BLaER1 treated with 17β-estradiol and CSF1 and Interleukin-3, amounts not matched to agents 10 nM and 100 nM (cell line): ENCODE measurements around the gene DUSP28.

Experiments
- H3K27ac ChIP-seq, 11 experiments: shearing (Covaris generic); formaldehyde crosslinking; 2 replicates each; pipeline ENCODE4 v1.8.1; 2022
- H3K27me3 ChIP-seq, 11 experiments: shearing (Covaris generic); formaldehyde crosslinking; 2 replicates each; pipeline ENCODE4 v1.8.1; 2022
- H3K36me3 ChIP-seq, 11 experiments: shearing (Covaris generic); formaldehyde crosslinking; 2 replicates each; pipeline ENCODE4 v1.8.1; 2022
- H3K4me1 ChIP-seq, 10 experiments: shearing (Covaris generic); formaldehyde crosslinking; 2 replicates each; pipeline ENCODE4 v1.8.1; 2022
- H3K4me2 ChIP-seq, 11 experiments: shearing (Covaris generic); formaldehyde crosslinking; 2 replicates each; pipeline ENCODE4 v1.8.1; 2022
- H3K4me3 ChIP-seq, 10 experiments: shearing (Covaris generic); formaldehyde crosslinking; 2 replicates each; pipeline ENCODE4 v1.8.1; 2022
- H3K9ac ChIP-seq, 11 experiments: shearing (Covaris generic); formaldehyde crosslinking; 2 replicates each; pipeline ENCODE4 v1.8.1; 2022
- H3K9me3 ChIP-seq, 11 experiments: shearing (Covaris generic); formaldehyde crosslinking; replicated peaks in 1 of 11; 2 replicates each; pipeline ENCODE4 v1.8.1; 2022
- H4K20me1 ChIP-seq, 11 experiments: shearing (Covaris generic); formaldehyde crosslinking; 2 replicates each; pipeline ENCODE4 v1.8.1; 2022
- Cebpa-rat ChIP-seq, 11 experiments: shearing (Covaris generic); IDR thresholded peaks; 2 replicates each; pipeline ENCODE4 v1.8.1; 2022

The DUSP28 gene

DNA sequence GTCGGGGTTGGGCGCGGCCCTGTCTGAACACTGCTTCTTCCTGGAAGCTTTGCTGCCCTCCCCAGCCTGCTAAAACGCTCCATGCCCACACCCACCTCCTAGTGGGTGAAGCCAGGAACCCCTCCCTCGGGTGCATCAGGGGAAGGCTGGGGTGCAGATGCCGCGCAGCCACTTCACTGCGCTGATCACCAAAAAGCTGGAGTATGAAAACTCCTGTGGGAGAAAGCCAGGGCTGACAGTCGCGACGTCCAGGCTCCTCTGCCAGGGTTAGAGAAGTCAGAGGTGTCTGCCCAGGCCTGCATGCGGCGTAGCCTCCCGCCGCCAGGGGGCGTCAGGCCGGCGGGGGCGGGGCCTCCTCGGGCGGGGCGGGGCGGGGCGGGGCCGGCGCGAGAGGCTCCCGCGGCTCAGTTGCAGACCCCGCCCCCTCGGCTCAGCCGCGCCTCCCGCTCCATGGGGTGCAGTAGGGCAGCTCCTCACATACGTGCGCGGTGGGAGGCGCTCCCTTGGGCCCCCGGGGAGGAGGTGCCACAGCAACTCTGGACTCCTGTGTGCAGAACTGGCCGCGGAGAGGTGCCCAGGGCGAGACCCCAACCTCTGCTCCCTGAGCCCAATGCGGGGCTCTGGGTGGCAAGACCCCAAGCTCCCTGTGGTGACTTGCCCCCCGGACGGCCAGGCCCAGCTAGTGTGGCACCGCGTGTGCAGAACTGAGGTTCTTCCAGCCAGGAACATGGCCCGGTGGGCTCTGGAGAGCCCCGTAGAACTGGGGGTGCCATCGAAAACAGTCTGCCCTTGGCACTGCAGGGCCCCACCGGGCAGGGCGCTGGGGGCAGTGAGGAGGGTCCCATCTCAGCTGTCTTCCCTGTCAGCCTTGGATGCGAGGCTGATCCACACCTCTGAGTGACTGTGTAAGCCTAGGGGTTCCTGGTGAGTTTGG lies 6.3 kb downstream of the DUSP28 start:
- peak overlapping the region; percentile 78 to 98 (median 91) for H3K4me3 ChIP-seq
- TF ChIP-seq Cebpa-rat (IDR thresholded peaks at IDR 0.05) = no peak
- no peaks in the 10 kb centered on the region for H3K27me3 ChIP-seq
- peak overlapping the region; percentile 86 to 100 (median 95) for H3K9ac ChIP-seq
- peaks cover 23 to 37% (median 26%) of the 10 kb centered on the region in 11 experiments; a peak in 21 of 22 replicates for H4K20me1 ChIP-seq
- H3K4me2 ChIP-seq = peak overlapping the region; percentile 93 to 100 (median 99)
- H3K36me3 ChIP-seq = peaks cover 0 to 15% (median 13%) of the 10 kb centered on the region in 11 experiments; a peak in 14 of 22 replicates
- peaks cover 81 to 89% (median 85%) of the 10 kb centered on the region in 10 experiments for H3K4me1 ChIP-seq
- H3K27ac ChIP-seq = peak overlapping the region; percentile 75 to 100 (median 98)
- no peaks in the 10 kb centered on the region for H3K9me3 ChIP-seq

DNA sequence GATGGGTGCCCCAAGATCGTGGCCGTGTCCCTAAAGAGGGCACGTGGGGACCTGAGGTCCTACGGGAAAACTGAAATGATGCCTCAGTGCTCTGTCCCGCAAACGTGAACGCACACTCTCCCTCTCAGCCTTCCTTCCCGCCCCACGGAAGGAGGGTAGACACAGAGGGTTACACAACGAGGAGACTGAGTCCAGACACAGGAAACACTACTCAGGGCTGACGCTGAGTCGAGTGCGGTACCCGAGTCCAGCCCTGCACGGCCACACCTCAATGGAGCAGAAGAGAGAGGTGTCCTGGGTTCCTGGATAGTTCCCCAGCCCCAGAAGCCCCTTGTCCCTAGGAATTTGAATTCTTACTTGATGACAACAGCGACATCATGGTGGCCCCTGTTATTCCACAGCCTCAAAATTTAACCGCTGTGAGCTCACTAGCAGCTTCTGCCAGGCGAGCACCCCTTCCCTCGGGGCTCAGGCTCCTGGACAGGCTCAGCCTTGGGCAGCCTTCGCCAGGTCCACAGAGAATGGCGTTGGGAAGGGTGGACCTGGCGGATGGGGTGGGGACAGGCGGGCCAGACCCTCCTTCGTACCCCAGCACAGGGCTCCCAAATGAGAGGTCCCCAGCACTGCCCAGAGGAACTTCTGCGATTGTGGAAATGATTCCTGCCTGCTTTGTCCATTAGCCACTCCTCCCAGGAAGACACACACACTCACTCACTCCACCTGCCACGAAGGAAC lies 7.1 kb downstream of the DUSP28 start:
- peak overlapping the region; percentile 78 to 98 (median 91) for H3K4me3 ChIP-seq
- peaks cover 80 to 89% (median 83%) of the 10 kb centered on the region in 10 experiments for H3K4me1 ChIP-seq
- H3K9me3 ChIP-seq = no peaks in the 10 kb centered on the region
- peaks cover 31 to 46% (median 34%) of the 10 kb centered on the region in 11 experiments for H4K20me1 ChIP-seq
- H3K9ac ChIP-seq = peak overlapping the region; percentile 85 to 100 (median 95)
- H3K36me3 ChIP-seq = peaks cover 4 to 23% (median 21%) of the 10 kb centered on the region in 11 experiments; a peak in 21 of 22 replicates
- H3K4me2 ChIP-seq = peak overlapping the region; percentile 93 to 100 (median 99)
- peak overlapping the region; percentile 84 to 100 (median 94); a peak in 21 of 22 replicates for H3K27ac ChIP-seq
- TF ChIP-seq Cebpa-rat (IDR thresholded peaks at IDR 0.05) = no peak
- no peaks in the 10 kb centered on the region for H3K27me3 ChIP-seq

DNA sequence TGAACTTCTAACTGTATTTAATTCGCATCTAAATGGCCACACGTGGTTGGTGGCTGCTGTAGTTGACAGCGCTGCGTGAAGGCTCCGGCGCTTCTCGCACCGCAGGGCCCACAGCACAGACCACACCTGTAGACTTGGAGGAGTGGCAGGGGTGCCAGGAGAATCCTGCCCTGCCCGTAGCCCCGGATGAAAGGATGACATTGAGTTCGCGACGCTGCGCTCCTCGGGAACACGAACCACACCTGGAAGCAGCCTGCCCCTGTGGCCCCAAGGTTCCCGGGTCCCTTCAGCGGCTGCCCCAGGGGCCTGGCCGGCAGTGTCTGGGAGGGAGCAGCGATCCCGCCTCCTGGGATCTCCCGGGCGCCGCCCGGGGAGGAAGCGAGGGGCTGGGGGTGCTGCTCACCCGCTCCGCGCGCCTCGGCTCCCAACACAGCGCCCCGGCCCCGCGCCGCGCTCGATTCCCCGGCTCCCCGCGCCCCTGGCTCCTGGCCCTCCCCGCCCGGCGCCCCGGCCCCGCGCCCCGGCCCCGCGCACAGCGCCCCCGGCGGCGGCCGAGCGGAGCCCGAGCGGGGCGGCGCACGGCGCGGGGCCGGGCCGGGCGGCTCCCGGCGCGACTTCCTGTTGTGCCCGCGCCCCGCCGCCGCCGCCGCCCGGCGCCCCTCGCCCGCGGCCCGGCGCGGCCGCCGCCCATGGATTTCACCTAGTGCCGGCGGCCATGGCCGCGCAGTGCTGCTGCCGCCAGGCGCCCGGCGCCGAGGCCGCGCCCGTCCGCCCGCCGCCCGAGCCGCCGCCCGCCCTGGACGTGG lies 7.9 kb downstream of the DUSP28 start, which contains the start of gene RNPEPL1:
Gene RNPEPL1 (plus strand): TSS at position 613 of the 806 bp plus-strand sequence. CDS start 103 bp downstream, at position 716.
- peak within 1 kb of the TSS; percentile 85 to 100 (median 95) for H3K9ac ChIP-seq

DNA sequence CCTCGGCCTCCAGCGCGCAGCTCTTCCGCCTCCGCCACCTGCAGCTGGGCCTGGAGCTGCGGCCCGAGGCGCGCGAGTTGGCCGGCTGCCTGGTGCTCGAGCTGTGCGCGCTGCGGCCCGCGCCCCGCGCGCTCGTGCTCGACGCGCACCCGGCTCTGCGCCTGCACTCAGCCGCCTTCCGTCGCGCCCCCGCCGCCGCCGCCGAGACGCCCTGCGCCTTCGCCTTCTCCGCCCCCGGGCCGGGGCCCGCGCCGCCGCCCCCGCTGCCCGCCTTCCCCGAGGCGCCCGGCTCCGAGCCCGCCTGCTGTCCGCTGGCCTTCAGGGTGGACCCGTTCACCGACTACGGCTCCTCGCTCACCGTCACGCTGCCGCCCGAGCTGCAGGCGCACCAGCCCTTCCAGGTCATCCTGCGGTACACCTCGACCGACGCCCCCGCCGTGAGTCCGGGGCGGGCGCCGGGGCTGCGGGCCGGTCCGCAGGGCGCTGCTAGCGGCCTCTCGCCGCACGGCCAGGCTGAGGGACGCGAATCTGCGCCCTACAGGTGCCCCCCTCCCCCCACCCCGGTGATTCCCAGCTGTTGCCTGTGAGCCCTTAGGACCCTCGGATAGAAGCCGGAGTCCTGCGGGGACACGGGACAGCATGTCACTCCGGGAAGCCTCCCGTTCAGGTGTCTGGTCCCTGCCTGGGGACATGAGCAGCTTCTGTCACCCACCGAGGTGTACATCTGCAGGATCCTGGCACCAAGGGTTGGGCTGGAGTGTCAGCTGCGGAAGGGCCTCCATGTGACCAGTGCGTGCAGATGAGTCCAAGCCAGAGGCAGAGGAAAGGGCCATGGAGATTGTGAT lies 8.7 kb downstream of the DUSP28 start:
- Histone ChIP-seq H4K20me1 (peaks cover 47 to 62% (median 50%) of the 10 kb centered on the region in 11 experiments), H3K9ac (peak overlapping the region; percentile 85 to 100 (median 95)), H3K4me1 (peaks cover 64 to 73% (median 67%) of the 10 kb centered on the region in 10 experiments), H3K27me3 (no peaks in the 10 kb centered on the region), H3K9me3 (no peaks in the 10 kb centered on the region), H3K4me3 (peak overlapping the region; percentile 78 to 98 (median 91)), H3K27ac (peak overlapping the region; percentile 84 to 100 (median 94)), H3K4me2 (peak overlapping the region; percentile 92 to 100 (median 97)), H3K36me3 (peaks cover 8 to 31% (median 25%) of the 10 kb centered on the region in 11 experiments; a peak in 21 of 22 replicates)
- no peak for TF ChIP-seq Cebpa-rat (IDR thresholded peaks at IDR 0.05)

More for the DNA sequence above, 7.9 kb downstream of the DUSP28 start, which contains the start of gene RNPEPL1:
- Histone ChIP-seq H4K20me1 (peaks cover 39 to 53% (median 42%) of the 10 kb centered on the region in 11 experiments), H3K27me3 (no peaks in the 10 kb centered on the region), H3K4me1 (peaks cover 73 to 81% (median 76%) of the 10 kb centered on the region in 10 experiments), H3K4me3 (peak within 1 kb of the TSS; percentile 78 to 98 (median 91)), H3K9me3 (no peaks in the 10 kb centered on the region), H3K36me3 (peaks cover 3 to 27% (median 22%) of the 10 kb centered on the region in 11 experiments; a peak in 21 of 22 replicates), H3K4me2 (peak within 1 kb of the TSS; percentile 93 to 100 (median 99)), H3K27ac (peak within 1 kb of the TSS; percentile 84 to 100 (median 94))
- no peak for TF ChIP-seq Cebpa-rat (IDR thresholded peaks at IDR 0.05)

DNA sequence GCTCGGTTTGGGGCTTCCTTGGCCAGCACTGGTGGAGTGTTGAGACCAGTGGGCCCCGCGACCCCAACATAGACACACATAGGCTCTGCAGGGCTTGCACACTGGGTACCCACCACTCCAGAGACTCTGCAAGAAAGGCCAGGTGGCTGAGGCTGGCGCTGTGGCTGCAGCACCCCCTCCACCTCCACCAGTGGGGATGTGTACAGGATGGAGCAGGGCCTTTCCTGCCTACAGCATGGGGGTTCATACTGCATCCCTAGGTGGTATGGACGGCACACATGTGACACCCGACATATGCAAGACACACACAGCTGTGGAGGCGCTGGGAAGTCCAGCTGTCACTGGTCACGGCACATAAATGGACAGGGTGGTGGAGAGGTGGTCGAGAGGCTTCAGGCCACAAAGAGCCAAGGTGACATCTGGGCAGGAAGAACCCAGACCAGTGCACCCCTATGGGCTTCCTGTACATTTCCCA lies 9.4 kb downstream of the DUSP28 start:
- Histone ChIP-seq H3K9ac (peak overlapping the region; percentile 85 to 100 (median 95)), H3K36me3 (peaks cover 14 to 37% (median 31%) of the 10 kb centered on the region in 11 experiments), H3K27me3 (no peaks in the 10 kb centered on the region), H3K4me2 (peak overlapping the region; percentile 92 to 100 (median 97)), H4K20me1 (peaks cover 47 to 68% (median 55%) of the 10 kb centered on the region in 11 experiments), H3K27ac (peak overlapping the region; percentile 84 to 100 (median 94); a peak in 18 of 22 replicates), H3K4me1 (peaks cover 58 to 66% (median 61%) of the 10 kb centered on the region in 10 experiments), H3K9me3 (no peaks in the 10 kb centered on the region), H3K4me3 (peak overlapping the region; percentile 78 to 98 (median 91))
- no peak for TF ChIP-seq Cebpa-rat (IDR thresholded peaks at IDR 0.05)

DNA sequence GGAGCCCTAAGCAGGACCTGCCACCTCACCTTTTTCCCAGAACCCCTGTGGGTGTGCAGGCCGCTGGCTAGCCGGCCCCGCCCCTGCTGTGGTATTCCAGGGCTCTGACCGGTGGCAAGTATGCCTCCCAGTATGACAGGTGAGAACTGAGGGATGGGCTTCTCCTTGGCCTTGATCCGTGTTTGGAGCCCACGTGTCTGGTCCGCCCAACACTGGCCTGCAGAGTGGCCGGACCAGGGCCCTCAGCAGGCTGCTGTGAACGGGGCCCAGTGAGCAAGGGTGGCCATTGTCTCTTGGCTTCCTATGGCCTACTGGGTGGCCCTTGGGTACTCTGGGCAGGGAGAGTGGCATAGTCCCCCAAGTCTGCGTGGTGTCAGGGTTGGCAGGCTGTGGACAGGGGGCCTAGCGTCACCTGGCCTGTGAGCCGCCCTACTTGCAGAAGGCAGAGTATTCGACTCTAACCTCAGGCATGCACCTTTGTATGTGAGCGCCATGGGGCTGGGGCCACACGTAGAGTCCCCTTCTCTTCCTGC lies 9.9 kb downstream of the DUSP28 start:
- peak overlapping the region in 6 of 11 experiments; percentile 1 to 100 (median 94); a peak in 6 of 22 replicates for H3K27ac ChIP-seq
- peak overlapping the region; percentile 85 to 100 (median 95); a peak in 20 of 22 replicates for H3K9ac ChIP-seq

More for the DNA sequence above, 9.9 kb downstream of the DUSP28 start:
- Histone ChIP-seq H3K36me3 (peaks cover 19 to 42% (median 36%) of the 10 kb centered on the region in 11 experiments), H4K20me1 (peaks cover 47 to 73% (median 60%) of the 10 kb centered on the region in 11 experiments), H3K27me3 (no peaks in the 10 kb centered on the region), H3K4me3 (peak overlapping the region; percentile 78 to 98 (median 91)), H3K4me2 (peak overlapping the region; percentile 92 to 100 (median 97)), H3K4me1 (peaks cover 53 to 61% (median 56%) of the 10 kb centered on the region in 10 experiments), H3K9me3 (no peaks in the 10 kb centered on the region)
- TF ChIP-seq Cebpa-rat (IDR thresholded peaks at IDR 0.05) = no peak
